Brain pericyte (primary cell): Measurements from ENCODE around the gene UCP2.

ENCODE experiments used
- DNase-seq: peaks from one replicate; pipeline ENCODE4 v3.0.0-alpha.2; 2012; ENCODE audit warnings: low read depth, low spot score

Gene UCP2

DNA sequence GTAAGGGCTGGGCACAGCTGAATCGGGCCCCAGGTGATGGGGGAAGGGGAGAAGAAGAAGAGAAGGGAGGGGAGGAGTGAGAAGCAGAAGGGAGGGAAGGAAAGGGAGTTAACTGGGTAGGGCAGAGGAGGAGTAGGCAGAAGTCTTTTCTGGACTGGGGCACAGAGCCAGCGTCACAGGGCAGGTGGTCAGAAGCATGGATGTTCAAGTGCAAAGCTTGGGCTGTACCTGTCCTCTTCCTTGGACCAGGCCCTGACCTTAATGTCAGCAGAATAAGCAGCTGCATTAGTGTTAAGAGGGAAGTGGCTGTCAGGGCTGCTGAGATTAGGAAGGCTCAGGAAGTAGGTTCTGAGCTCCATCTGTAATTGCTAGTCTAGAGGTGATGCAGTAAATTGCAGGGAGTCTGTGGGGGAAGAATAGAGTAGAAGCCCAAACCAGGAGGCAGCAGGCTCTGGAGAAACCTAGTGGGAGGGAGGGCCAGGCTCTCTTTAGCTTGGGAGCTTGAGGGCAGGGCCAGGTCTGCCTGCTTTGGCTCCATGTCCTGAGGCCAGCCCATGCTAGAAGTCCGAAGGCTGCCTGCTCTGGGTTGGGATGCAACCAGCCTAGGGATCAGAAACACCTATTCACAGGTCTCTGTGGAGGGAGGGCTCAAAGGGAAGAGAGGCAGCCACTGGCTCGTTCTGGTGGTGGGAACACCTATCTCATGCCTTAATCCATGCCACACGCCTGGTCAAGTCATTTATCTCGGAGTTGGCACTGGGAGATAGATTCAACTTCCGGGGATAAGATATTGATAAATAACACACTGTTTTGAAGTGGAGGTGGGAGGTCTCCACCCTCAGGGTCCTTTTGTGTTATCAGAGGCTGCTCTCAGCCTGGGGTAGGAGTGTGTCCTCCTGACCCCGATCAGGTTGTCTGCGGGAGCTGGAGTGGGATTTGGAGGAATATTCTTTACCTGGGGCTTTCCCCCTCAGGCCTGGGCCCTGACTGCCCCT, 28.0 kb upstream of the UCP2 start:
- no peak for DNase-seq

DNA sequence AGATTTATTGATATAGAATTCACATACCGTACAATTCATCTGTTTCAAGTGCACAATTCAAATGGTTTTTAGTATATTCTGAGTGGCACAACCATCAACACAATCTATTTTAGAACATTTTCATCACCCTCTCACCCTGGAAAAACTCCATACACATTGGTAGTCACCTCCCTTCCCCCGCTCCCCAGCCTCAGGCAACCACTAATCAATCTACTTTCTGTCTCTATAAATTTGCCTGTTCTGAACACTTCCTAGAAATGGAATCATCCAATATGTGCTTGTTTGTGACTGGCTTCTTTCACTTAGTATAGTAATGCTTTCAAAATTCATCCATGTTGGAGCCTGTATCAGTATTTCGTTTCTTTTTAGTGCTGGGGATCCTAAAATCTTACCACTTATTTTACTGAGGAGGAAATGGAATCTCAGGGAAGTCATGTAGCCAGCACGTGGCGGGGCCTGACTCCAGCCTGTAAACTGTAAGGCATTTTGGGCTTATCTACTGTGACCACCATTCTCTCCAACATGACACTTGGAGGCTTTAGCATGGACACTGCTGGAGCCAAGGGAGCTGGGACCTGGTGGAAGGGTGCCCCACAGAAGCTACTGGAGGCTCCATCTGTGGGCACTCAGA, 27.1 kb upstream of the UCP2 start:
- no peak for DNase-seq

DNA sequence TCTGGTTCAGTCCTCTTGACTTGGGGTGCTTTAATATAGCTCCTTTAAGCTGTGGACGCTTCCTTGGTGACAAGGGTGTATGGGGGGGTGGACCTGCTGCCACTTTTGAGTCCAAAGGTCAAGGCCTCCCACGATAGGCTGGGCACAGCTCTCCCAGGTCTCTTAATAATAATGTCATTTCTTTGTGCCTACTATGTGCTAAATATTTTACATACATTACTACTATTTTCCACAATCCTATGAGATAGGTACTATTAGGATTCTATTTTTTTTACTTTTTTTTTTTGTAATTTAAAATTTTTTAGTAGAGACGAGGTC, 26.5 kb upstream of the UCP2 start:
- no peak for DNase-seq

DNA sequence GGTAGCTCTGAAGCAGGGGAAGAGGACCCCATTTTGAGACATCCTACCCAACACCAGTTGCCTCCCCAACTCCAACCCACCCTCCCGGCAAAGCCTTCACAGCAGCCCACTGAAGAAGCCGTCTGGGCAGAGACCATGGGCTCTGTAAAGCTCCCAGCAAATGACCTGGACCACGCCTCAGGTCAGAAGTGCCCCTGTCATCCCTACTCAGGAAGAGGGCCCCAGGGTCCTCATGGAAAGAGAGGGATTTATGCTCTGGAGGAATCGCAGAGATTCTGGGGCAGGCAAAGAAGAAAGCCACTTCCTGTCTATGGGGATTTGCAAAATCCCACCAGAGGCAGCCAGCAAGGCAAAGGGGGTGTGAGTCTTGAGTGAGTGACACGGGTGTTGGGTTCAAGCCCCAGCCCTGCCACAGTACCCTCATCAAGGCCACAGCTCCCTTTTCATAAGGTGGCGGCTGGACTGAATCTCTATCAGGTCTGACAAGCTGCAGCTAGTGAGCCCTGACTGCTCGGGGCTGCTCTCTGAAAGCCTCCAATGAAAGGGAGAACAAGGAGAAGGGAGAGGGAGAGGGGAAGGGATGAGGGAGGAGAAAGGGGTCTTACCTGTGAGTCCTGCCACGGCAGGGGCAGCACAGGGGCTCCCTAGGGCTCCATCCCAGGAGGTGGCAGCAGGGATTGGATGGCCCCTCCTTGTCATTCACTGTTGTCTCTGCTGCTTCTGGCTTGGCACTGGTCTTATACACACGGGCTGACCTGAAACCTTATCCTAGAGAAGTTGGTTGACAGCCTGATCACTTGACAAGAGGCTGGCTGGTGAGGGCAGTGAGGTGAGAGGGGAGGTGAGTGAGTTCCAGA, 26.0 kb upstream of the UCP2 start, which contains the start of gene UCP3:
TSS of gene UCP3 (minus strand) at position 713 of the 857 bp plus-strand sequence. CDS start 2,043 bp downstream, outside the sequence.
- no peak for DNase-seq

DNA sequence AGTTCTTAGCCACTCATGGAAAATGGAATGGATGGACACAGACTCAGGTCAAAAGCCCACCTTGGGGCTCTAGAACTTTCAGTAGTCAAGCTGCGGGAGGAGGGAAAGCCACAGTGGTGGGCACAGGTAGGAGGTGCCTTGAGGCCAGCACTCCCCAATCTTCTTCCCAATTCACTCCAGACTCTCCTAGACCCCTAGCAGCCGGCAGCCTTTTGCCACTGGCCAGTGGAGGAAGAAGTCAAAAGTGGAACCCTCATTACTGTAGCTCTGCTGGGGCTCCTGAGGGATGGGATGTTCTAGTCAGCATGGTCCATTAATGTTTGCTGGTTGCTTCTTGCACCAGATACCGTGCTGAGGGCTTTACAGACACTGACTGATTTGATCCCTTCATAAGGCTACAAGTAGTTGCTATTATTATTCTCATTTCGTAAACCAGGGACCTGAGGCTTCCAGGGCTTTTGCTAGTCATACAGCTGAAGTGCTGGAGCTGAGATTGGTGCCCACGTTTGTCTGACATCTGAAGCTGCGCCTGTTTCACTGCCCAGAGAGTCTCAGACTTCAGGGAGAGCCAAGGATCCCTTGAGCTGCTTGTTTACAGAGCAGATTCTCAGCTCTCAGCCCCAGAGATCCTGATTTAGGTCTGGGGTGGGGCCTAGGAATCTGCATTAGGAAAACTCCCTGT, 25.2 kb upstream of the UCP2 start:
- no peak for DNase-seq

DNA sequence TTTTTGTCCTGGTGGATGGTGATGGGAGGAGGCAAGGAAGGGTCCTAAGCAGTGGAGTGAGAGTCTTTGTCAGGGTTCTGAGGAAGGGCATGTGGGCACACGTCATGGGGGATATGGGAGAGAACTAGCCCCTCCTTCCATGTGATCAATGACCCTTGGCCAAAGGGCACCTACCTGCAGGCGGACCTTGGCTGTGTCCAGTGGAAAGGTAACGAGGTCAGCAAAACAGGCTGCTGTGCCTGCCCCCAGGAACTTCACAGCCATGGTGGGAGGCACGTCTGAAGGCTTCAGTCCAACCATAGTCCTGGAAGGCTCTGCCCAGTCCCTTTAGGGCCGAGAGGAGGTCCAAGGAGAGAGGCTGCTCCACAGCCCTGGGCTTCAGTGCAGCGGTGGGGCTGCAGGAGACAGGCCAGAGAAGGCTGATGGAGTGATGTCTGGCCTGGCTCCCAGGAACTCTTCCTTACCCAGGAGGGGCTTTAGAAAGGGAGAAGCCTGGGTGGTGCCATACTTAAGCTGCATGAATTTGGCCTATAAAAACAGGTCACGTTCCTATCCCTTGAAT, 24.2 kb upstream of the UCP2 start:
- no peak for DNase-seq

DNA sequence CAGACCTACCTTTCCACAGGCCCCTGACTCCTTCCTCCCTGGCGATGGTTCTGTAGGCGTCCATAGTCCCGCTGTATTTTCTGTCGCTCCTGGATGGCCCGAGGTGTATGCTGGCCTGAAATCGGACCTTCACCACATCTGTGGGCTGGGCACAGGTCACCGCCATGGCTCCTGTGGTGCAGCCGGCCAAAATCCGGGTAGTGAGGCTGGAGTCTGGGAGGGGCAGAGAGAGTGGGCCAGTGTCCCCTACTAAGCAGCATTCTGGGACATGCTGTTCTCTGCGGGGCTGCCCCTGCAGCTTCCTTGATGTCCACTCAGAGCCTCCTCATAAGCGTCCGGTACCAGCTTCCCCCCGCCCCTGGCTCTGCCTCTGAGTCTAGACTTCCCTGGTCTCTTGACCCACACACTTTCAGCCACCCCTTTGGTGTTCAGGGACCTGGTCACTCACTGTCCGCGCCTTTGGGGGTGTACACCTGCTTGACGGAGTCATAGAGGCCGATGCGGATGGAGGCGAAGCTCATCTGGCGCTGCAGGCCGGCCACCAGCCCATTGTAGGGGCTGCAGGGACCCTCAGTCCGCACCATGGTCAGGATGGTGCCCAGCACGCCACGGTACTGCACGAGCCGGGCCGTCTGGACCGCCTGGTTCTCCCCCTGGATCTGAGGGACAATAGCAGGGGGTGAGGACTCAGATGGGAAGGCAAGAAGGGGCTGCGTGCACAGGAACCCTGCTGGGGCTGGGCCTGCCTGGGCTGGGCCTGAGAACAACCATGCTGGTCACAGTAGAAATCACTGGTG, 23.3 kb upstream of the UCP2 start:
- DNase-seq, result no peak

DNA sequence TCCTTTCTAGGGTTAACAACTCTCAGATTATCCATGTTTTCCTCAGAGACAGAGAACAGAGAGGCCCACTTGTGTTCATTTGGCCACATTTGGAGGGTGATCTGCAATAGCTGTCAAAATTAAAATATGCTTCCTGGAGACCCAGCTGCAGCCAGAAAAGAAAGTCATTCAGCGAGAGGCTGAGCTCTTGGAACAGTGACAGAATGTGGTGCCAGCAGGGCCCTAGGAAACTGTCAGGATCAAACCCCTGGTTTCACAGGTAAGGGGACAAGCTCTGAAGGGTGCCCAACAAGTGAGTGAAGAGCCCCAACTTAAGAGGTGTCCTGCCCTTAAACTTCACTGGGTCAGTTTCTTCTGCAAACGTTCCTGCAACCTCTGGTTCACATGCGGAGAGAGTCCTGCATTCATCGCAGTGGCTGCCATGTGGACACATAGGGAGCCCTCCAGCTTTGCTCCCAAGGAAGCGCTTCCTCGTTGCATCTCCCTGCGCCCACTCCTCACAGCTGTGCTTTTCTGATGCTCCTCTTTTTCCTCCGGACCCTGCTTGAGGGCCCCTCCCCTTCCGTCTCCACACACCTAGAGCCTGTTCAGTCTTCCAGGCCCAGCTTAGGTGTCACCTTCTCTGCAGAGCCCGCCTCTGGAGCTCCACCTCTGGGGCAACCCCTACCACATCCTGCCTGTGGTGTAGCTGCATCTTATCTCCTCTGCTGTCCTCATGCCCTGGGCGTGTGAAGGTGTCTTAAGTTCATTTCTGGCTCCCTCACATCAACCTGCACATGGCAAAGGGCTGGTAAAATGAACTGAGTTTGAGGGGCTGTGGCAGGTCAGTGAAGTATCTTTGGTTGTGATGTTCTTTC, 22.3 kb upstream of the UCP2 start:
- no peak for DNase-seq

DNA sequence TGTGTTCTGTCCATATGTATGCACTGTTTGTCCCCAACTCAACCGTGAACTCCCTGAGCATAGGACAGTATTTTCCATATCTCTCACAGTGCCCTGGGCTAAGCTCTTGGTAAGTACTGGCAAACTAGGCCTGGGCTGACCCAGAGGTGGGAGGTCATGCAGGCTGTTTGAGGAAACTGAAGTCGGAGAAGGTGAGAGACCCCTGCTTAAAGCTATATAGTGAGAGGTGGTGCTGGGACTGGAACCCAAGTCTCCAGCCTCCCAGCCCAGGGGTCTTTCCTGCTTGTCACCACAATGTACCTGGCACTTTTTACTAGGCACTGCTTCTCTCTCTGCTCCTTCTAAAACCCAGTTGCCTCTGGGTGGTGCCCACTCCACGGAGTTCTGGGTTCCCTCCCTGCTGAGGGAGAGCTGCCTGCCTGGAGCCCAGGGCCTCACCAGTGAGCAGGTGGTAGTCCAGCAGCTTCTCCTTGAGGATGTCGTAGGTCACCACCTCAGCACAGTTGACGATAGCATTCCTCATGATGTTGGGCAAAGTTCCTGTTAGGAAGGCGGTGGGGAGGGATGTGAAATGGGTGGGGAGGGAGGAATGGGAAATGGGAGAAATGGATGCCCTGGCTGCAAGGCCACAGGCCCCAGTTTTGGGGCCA, 21.5 kb upstream of the UCP2 start:
- DNase-seq, result no peak

DNA sequence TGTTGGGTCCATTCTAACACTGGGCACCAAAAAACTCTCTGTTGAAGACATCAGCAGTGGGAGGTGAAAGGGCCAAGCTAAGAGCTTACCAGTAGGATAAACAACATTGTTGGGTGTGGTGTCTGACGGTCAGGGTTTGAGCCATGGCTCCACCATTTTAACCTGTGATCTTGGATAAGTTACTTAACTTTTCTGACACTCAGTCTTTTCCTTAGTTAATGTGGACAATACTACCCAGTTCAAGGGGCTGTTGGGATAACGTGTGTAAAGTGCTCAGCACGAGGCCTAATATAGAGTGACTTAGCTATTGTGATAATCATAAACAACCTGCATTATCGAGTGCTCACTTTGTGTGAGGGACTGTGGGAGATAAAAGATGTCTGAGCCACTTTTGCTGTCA, 20.2 kb upstream of the UCP2 start:
- no peak for DNase-seq

DNA sequence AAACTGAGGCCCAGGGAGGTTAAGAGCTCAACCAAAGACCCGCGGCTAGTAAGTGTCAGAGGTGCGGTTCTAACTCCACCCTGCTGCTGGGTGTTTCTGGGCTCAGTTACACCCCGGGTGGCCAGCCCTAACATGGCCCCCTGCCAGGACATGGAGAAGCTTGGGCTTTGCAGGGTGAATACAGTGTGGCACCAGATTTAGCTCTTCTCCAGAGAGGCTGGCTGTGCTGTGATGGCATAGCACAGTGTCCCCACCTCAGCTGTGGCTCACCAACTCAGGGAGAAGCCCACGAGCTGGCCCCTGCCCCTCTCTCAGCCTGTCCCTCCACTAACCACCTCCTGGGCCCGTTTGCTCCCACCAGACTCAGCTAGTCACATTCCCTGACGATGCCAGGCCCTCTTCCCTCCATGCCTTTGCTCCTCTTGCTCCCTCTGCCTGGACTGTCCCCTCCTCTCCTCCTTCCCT, 19.2 kb upstream of the UCP2 start:
- DNase-seq, result no peak

DNA sequence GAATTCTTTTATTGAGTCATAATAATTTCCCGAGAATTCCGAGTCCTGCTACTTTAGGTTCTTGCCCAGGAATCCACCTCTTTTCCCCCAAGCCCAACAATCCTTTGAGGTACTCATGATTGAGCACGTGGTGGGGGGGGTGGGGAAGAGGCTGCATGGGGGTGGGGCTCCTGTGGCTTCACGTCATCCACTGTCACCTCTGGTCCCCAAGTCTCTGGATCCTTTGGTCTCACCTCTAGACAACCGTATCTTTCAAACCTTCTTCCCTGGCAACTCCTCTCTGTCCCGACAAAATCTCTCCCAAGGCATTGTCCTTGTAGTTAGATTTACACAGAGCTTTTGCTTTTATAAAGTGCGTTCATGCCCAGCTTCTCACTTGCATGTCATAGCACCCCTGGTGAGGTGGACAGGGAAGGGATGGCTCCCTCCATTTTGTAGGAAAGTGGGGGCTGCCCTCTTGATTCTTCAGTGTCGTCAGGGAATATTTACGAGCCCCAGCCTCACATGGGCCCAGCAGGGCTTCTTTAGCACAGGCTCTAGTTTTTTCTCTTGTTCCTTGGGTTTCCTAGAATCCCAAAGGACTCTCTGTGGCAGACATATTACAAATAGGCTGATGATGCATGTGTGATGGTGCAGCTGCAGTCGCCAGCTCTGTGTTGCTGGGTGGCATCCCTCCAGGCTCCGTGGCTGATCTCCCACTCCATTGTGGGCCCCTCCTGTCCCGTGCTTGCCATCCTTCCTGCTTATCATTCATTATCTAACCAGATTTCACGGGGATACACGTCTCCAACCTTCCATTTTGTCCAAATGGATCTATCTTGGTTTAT, 17.9 kb upstream of the UCP2 start:
- DNase-seq, result no peak

DNA sequence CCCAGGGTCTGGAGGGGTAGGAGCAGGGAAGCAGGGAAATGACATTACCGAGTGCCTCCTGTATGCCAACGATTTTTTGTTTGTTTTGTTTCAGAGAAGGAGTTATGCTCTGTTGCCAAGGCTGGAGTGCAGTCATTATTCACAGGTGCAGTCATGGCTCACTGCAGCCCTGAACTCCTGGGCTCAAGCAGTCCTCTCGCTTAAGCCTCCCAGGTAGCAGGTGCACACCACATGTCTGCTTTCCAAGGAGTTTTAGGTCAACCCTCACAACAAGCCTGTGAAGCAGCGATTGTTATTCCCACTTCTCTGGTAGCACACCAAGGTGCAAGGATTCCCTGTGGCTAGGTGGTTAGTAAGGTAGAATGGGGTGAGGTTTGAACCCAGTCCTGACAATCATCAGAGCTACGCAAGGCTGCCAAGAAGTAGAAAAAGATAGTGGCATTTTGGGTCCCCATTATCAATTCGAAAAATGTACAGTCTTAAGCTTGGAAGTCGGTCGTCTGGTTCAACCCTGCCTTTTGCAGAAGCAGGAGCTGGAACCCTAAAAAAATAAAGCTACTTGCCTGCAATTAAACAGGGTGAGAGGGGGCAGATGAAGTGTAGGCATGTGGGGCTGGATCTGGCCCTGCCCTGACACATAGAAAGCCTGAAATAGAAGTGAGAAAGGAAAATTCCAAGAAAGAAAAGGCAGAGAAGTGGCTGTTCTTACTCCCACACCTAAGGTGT, 17.1 kb upstream of the UCP2 start:
- no peak for DNase-seq

DNA sequence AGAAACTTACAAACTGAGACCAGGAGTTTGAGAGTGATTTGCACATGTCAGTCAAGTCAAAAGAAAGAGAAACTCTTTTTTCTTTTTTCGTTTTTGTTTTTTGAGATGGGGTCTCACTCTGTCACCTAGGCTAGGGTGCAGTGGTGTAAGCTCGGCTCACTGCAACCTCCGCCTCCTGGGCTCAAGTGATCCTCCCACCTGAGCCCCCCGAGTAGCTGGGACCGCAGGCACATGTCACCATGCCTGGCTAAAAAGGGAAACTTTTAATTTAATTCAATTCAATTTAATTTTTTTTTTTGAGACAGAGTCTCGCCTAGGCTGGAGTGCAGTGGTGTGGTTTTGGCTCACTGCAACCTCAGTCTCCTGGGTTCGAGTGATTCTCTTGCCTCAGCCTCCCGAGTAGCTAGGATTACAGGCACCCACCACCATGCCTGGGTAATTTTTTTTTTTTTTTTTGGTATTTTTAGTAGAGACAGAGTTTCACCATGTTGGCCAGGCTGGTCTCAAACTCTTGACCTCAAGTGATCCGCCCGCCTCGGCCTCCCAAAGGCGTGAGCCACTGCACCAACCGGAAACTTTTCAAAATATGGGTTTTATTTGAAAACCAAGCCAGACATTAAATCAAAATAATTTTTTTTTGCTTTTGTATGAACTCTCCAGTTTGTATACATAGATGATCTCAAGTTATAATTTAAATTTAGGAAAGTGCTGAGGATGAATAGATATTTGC, 16.4 kb upstream of the UCP2 start:
- no peak for DNase-seq

DNA sequence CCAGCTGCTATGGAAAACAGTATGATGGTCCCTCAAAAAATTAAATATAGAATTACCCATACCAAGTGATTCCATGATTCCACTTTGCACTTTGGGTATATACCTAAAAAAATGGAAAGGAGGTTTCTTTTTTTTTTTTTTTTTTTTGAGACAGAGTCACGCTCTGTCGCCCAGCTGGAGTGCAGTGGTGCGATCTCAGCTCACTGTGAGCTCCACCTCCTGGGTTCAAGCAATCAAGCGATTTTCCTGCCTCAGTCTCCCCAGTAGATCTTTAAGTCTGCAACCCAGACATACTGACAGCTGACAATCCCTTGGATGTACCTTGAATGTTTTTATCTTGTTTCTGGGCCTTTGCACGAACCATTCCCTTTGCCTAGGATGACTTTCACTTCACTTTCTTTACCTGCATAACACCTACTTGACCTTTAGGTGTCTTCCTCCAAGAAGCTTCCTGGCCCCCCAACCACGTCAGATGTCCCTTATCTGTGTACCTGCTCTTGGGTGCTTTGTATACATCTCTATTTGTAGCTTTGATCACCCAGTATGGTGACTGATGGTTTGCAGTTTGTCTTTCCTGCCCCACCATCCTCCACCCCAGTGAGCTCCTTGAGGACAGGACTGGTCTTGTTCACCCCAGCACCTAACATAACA, 14.6 kb upstream of the UCP2 start:
- DNase-seq, result no peak

DNA sequence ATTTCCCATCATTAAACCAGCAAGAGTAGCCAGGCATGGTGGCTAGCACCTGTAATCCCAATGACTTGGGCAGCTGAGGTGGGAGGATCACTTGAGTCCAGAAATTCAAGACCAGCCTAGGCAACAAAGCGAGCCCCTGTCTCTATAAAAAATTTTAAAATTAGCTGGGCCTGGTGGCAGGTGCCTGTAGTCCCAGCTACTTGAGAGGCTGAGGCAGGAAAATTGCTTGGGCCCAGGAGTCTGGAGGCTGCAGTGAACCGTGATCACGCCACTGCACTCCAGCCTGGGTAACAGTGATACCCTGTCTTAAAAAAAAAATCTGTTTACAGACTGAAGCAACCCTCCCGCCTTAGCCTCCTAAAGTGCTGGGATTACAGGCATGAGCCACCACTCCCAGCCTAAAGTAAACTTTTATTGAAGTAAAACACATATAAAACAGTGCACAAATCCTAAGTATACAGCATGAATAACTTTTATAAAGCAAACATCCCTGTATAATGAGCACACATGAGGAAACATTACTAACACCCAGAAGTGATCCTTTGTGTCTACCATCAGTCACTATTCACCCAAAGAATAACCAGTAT, 13.6 kb upstream of the UCP2 start:
- no peak for DNase-seq
